Breast epithelium (tissue), 3 donors: ENCODE data around the gene CENPX.

ENCODE experiments used
- POLR2A ChIP-seq: fragments of 450-650 bp; IDR thresholded peaks from one replicate; pipeline ENCODE4 v1.6.1; 2016; ENCODE audit warnings: antibody characterized with exemption, mild to moderate bottlenecking, moderate library complexity
- TF ChIP-seq, protein P1 (sequence below), 3 donors: fragments of 450-650 bp; IDR thresholded peaks; one replicate each; pipeline ENCODE4 v1.5.1; 2016 to 2017; ENCODE audit warnings: antibody characterized with exemption in 3 of 3, mild to moderate bottlenecking in 3 of 3, moderate library complexity in 3 of 3

DNA sequence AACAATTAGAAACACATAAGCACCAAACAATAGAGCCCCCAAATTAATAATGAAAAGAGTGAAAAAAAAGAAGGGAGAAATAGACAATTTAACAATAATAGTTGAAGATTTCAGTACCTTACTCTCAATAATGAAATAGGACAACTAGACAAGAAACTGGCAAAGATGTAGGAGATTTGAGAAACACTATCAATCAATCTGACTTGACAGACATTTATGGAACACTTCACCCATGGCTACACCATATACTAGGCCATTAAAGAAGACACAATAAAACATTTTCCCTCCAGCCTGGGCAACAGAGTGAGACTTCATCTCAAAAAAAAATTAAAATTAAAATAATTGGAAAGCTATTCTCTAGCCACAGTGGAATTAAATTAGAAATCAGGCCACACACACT is 47.9 kb upstream of the CENPX start:
- TF ChIP-seq, protein P1, sequence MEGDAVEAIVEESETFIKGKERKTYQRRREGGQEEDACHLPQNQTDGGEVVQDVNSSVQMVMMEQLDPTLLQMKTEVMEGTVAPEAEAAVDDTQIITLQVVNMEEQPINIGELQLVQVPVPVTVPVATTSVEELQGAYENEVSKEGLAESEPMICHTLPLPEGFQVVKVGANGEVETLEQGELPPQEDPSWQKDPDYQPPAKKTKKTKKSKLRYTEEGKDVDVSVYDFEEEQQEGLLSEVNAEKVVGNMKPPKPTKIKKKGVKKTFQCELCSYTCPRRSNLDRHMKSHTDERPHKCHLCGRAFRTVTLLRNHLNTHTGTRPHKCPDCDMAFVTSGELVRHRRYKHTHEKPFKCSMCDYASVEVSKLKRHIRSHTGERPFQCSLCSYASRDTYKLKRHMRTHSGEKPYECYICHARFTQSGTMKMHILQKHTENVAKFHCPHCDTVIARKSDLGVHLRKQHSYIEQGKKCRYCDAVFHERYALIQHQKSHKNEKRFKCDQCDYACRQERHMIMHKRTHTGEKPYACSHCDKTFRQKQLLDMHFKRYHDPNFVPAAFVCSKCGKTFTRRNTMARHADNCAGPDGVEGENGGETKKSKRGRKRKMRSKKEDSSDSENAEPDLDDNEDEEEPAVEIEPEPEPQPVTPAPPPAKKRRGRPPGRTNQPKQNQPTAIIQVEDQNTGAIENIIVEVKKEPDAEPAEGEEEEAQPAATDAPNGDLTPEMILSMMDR (IDR thresholded peaks at IDR 0.05), result no peak
- TF ChIP-seq POLR2A, result no peak
